GM18517 (cell line): ENCODE measurements around the gene MTRFR.
"Not testable (repeated sequence)": the region's sequence is repeated elsewhere in the genome, so short reads cannot be mapped to it uniquely, and the experiment has no call there.

ENCODE experiments used
- ATAC-seq: cut with Tn5 transposase; IDR thresholded peaks from one replicate; pipeline ENCODE4 v1.9.1; 2021; ENCODE audit warnings: mild to moderate bottlenecking, moderate library complexity; ENCODE audit not compliant: unreplicated experiment

The MTRFR gene

GRCh38 chr12:123232807-123233504 is at the start of gene MTRFR, which contains the start of gene MPHOSPH9:
TSS of gene MTRFR (plus strand) at chr12:123233436. CDS start at chr12:123253675, 20,239 bp downstream.
TSS of gene MPHOSPH9 (minus strand) at chr12:123233141. CDS start at chr12:123230364, 2,777 bp downstream.
- peak; percentile 72 for ATAC-seq

DNA sequence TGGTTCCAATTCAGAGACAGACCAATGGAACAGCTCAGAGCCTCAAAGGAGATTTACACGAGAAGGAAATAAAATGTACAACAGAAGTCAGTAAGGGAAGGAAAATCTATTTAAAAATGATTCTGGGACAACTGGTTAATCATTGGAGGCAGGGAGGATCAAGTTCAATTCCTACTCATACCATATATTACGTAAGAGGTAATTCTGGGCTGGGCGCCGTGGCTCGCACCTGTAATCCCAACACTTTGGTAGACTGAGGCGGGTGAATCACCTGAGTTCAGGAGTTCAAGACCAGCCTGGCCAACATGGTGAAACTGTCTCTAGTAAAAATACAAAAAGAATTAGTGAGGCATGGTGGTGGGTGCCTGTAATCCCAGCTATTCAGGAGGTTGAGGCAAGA is 45.6 kb upstream of the MTRFR start:
- ATAC-seq = no peak

- no peak for ATAC-seq
Measured at GRCh38 chr12:123199936-123200335, 33.3 kb upstream of the MTRFR start.

DNA sequence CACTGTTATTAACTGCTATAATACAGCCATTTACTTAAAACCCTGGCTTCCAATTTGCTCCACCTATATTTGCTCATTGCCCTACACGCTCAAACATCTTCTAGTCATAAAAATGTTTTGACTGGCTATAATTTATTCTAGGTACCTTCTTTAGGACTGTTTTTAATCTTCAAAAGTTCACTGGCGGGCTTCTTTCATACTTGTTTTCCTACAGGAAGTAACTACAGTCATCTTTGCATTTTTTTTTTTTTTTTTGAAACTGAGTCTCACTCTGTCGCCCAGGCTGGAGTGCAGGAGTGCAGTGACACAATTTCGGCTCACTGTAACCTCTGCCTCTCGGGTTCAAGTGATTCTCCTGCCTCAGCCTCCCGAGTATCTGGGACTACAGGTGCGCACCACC is 32.8 kb upstream of the MTRFR start:
- no peak for ATAC-seq

- ATAC-seq = not testable (repeated sequence)
Measured at GRCh38 chr12:123206794-123207193, 26.4 kb upstream of the MTRFR start.

DNA sequence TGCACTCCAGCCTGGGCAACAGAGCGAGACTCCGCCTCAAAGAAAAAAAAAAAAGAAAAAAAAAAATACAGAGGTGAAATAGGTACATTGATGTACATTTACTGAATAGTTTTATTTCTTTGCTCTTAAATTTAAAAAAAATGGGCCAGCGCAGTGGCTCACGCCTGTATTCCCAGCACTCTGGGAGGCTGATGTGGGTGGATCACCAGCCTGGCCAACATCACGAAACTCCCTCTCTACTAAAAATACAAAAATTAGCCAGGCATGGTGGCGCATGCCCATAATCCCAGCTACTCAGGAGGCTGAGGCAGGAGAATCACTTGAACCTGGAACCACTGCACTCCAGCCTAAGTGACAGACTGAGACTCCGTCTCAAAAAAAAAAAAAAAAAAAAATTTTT is 25.4 kb upstream of the MTRFR start:
- ATAC-seq = not testable (repeated sequence)

DNA sequence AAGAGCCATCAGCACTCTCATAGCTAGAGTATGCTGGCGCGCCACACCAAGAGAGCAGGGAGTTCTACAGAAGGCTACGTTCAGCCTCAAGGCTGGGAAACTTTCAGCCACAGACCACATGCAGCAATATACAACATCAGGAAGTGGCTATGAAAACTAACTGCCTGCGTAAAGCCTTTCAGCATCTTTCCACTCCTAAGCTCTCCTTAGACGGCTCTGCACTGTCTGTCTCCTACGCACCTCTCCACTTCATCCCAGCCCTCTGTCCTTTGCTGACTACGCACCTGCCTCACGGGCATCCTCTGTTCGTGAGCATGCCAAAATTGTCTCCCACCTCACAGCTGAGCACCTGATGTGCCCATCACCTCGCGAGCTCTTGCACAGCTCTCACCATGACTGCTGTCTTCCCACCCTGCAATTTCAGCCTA is 10.0 kb upstream of the MTRFR start:
- no peak for ATAC-seq

- no peak for ATAC-seq
Measured at GRCh38 chr12:123225443-123225842, 7.8 kb upstream of the MTRFR start.

- ATAC-seq = no peak
Measured at GRCh38 chr12:123227581-123228258, 5.5 kb upstream of the MTRFR start.

GRCh38 chr12:123229051-123229450 is 4.2 kb upstream of the MTRFR start:
- ATAC-seq = no peak

- no peak for ATAC-seq
Measured at GRCh38 chr12:123231931-123232330, 1.3 kb upstream of the MTRFR start.

GRCh38 chr12:123232472-123232806 is 797 bp upstream of the MTRFR start:
- ATAC-seq = no peak

DNA sequence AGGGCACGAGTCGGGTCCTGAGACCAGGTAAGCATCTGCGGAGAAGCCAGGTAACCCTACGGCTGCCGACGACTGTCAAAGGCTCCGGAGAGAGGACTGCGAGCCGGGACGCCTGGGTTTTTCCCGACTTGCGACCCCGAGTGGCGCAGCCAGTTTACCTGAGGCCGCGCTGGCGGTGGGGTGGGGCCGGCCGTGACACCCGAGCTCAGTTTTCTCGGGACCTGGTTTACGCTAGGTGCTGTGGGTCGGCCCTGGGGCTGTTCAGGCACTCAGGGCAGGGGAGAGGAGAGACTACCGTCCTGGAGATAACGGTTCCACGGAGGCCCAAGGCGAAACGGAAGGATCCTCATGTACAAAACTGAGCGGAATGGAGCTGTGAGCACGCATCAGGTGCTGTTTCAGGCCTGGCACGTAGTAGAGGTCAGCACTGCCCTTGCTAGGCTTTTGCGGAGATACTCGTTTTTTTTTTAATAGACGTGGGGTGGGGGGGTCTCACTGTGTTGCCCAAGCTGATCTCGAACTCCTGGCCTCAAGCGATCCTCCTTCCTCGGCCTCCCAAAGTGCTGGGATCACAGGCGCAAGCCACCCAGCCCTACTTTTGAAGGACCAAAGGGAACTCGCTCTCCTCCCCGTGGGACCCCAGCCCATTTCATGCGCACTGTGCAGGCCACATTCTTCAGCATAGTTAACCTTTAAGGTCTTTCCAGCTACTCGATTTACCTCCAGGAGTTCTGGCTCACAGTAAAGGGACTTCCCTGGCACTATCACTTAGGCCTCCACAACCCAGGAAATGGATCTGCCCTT is 471 bp downstream of the MTRFR start:
- ATAC-seq = peak; percentile 10

DNA sequence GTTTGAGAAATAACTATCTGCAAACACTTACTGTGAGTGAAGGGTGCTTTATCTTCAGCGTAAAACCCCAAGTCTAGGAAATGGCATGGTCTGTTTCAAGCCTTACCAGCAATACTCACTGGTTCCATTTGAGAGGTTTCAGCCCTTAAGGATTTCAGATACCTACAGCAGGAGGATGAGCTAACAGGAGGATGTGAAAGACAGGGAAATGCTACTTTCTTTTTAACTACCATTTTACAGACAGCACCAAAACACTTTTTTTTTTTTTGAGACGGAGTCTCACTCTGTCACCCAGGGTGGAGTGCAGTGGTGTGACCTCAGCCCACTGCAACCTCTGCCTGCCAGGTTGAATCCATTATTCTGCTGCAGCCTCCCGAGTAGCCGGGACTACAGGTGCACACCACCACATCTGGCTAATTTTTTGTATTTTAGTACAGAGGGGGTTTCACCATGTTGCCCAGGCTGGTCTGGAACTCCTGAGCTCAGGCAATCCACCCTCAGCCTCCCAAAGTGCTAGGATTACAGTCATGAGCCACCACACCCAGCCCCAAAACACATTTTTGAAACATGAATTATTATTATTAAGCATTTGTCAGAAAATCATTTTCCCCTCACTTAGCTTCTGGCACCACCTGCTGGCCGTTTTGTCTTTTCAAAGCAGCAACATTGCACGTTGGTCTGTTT is 4.6 kb downstream of the MTRFR start:
- no peak for ATAC-seq

DNA sequence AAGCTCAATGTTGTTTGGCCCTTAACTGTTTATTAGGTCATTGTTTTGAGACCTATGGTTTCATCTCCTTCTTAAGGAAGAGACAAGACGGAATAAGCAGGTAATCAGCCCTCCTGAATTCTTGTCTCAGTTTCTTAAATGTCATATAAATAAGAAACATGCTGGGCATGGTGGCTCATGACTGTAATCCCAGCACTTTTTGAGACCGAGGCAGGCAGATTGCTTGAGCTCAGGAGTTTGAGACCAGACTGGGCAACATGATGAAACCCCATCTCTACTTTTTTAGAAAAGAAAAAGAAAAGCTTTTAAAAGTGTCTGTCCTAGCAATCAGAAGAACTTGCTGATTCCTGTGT is 5.1 kb downstream of the MTRFR start:
- no peak for ATAC-seq

GRCh38 chr12:123238961-123239360 is 5.7 kb downstream of the MTRFR start:
- no peak for ATAC-seq

- ATAC-seq = no peak
Measured at GRCh38 chr12:123242116-123242904, 9.1 kb downstream of the MTRFR start.

GRCh38 chr12:123243671-123244262 is 10.5 kb downstream of the MTRFR start:
- ATAC-seq = no peak

- no peak for ATAC-seq
Measured at GRCh38 chr12:123245678-123246077, 12.4 kb downstream of the MTRFR start.

DNA sequence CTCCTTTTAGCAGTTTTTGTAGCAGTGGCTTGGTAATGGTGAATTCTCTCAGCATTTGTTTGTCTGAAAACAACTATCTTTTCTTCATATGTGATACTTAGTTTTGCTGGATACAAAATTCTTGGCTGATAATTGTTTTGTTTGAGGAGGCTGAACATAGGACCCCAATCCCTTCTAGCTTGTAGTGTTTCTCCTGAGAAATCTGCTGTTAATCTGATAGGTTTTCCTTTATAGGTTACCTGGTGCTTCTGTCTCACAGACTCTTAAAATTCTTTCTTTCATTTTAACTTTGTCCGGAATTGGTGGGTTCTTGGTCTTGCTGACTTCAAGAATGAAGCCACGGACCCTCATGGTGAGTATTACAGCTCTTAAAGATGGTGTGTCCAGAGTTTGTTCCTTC is 14.9 kb downstream of the MTRFR start:
- ATAC-seq = not testable (repeated sequence)
